Testis (tissue), 3 donors: ENCODE data around the gene EPB41L2. TPM values are rescaled to one million over a fixed set of nuclear protein-coding genes. Genes with fewer than 3 reads are reported as not detected.

Source experiments
- DNase-seq: peaks from one replicate; pipeline ENCODE4 v3.0.0-alpha.2; 2019
- H3K27ac ChIP-seq, 2 donors: fragments of 200-600 bp; sonication (generic); one replicate each; pipeline ENCODE4 v1.5.1; 2019
- H3K27me3 ChIP-seq: fragments of 200-600 bp; sonication (generic); one replicate; pipeline ENCODE4 v1.5.1; 2019
- H3K36me3 ChIP-seq: fragments of 200-600 bp; sonication (generic); one replicate; pipeline ENCODE4 v1.5.1; 2017; ENCODE audit warnings: low read depth; ENCODE audit errors: missing control alignments
- H3K4me1 ChIP-seq: fragments of 200-600 bp; sonication (generic); one replicate; pipeline ENCODE4 v1.5.1; 2019
- H3K4me3 ChIP-seq, 2 donors: fragments of 200-600 bp; sonication (generic); one replicate each; pipeline ENCODE4 v1.5.1; 2017 to 2019
- H3K9me3 ChIP-seq: fragments of 200-600 bp; sonication (generic); one replicate; pipeline ENCODE4 v1.5.1; 2017
- POLR2A ChIP-seq: fragments of 450-650 bp; IDR thresholded peaks from one replicate; pipeline ENCODE4 v1.6.1; 2017; ENCODE audit warnings: antibody characterized with exemption, mild to moderate bottlenecking, moderate library complexity
- WGBS, 2 donors: methylation state at CpG; one replicate each; pipeline ENCODE4 v1.1.5; 2018; 5-methylcytosine and 5-hydroxymethylcytosine counted together
- intact Hi-C: fragments of 100-400 bp; cut with DNase I; formaldehyde crosslinking; loops from one replicate; pipeline ENCODE4 v1.15.1; 2023; ENCODE audit warnings: low total_unique reads
- polyA plus RNA-seq: library from polyadenylated mRNA; stranded (reverse); fragments of 350-450 nt; fragmentation: Illumina TruSeq; extraction: RNeasy Lipid Tissue Mini Kit (QIAGEN cat#74804); gene quantifications from one replicate; pipeline ENCODE4 v1.2.3, GENCODE V29; 2014; ENCODE audit warnings: low read depth, low replicate concordance; ENCODE audit not compliant: insufficient read depth
- total RNA-seq, 2 donors: library from RNA; depleted of rRNA; stranded (reverse); fragments of >200 nt; gene quantifications; one replicate each; pipeline ENCODE4 v1.2.3, GENCODE V29; 2016
- TF ChIP-seq, protein P1 (sequence below), 3 experiments: fragments of 450-650 bp in 2 of 3; fragments of 200-600 bp in 1 of 3; sonication (generic) in 1 of 3; IDR thresholded peaks; one replicate each; pipeline ENCODE4 v1.5.1; 2016 to 2019; ENCODE audit warnings: antibody characterized with exemption in 3 of 3, mild to moderate bottlenecking in 2 of 3, moderate library complexity in 1 of 3

EPB41L2 gene
- total and polyA plus RNA-seq, 3 donors from 2014 or later, result 131 to 206 (median 139) TPM

DNA sequence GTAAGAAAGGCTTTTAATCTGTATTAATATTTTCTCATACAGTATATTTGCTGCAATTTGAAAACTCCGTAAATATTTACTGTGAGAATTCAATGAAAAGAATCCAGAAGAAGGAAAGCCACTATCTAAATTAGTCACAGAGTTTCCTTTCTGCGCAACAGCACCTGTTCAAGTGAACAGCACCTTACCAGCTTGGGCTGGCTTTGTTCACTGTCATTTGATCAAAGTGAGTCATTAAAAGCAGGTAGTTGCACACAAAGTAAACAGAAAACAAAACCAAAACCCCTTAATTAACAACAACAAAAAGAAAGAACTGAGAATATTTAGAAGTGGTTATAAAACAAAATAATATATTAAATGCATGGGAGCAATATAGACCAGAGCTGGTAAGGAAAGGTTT, 223.0 kb downstream of the EPB41L2 start:
- Histone ChIP-seq H3K9me3 (no peaks in the 10 kb centered on the region), H3K4me3 (no peak overlapping the region), H3K36me3 (no peaks in the 10 kb centered on the region), H3K27me3 (no peaks in the 10 kb centered on the region), H3K4me1 (no peaks in the 10 kb centered on the region), H3K27ac (no peak overlapping the region)
- no peak for DNase-seq
- 88 to 95% methylated on average over 2 of the region's 2 CpGs for WGBS, 2 donors
- intact Hi-C loops, result no loop called here
- no peak for TF ChIP-seq POLR2A
- TF ChIP-seq, protein P1, sequence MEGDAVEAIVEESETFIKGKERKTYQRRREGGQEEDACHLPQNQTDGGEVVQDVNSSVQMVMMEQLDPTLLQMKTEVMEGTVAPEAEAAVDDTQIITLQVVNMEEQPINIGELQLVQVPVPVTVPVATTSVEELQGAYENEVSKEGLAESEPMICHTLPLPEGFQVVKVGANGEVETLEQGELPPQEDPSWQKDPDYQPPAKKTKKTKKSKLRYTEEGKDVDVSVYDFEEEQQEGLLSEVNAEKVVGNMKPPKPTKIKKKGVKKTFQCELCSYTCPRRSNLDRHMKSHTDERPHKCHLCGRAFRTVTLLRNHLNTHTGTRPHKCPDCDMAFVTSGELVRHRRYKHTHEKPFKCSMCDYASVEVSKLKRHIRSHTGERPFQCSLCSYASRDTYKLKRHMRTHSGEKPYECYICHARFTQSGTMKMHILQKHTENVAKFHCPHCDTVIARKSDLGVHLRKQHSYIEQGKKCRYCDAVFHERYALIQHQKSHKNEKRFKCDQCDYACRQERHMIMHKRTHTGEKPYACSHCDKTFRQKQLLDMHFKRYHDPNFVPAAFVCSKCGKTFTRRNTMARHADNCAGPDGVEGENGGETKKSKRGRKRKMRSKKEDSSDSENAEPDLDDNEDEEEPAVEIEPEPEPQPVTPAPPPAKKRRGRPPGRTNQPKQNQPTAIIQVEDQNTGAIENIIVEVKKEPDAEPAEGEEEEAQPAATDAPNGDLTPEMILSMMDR (IDR thresholded peaks at IDR 0.05), result no peak

DNA sequence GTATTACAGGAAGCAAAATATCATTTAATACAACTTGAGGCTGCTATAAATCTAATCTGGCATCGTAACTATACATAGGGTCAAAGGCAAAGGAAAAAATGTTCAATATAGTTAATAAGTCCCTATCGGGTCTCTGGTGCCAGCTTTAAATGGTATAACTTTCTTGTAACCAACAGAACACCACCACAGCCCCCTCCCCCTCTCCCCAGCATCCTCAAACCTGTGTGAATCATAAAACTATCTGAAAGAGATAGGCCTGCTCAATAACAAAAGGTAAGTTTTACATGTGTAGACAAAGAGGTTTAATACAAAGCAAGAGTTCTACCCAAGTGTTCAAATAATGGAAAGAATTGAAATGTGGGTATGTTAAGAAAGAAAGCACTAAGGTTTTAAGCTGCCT, 223.7 kb downstream of the EPB41L2 start:
- Histone ChIP-seq H3K4me3 (no peak overlapping the region), H3K27me3 (no peaks in the 10 kb centered on the region), H3K36me3 (no peaks in the 10 kb centered on the region), H3K9me3 (no peaks in the 10 kb centered on the region), H3K4me1 (no peaks in the 10 kb centered on the region), H3K27ac (peak overlapping the region in 1 of 2 donors; percentile 33)
- 78 to 88% methylated on average over 2 of the region's 2 CpGs for WGBS, 2 donors
- intact Hi-C loops, result no loop called here
- no peak for DNase-seq
- TF ChIP-seq POLR2A, result no peak
- TF ChIP-seq, protein P1 (IDR thresholded peaks at IDR 0.05), result no peak

DNA sequence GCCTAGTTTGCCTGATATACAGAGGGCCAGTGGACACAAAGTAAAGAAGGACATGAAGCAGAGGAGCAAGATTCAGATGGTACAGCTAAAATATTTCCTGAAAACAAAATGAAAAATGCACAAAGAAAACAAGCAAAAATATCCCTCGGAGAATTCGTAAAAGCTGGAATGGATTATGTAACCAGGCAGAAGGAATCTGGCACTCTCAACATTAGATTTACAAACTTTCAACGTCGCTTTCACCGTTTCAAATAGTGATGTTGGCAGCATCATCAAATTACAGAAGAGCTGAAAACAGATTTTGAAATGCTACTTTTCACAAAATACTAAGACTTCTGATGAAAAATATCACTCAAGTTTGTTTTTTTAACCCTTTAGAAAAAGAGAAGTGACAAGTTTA, 224.1 kb downstream of the EPB41L2 start:
- intact Hi-C loops, result no loop called here
- peak overlapping the region; percentile 3 to 33 for H3K27ac ChIP-seq
- WGBS, 2 donors, result 46 to 57% methylated on average over 5 of the region's 5 CpGs
- no peaks in the 10 kb centered on the region for H3K4me1 ChIP-seq
- H3K4me3 ChIP-seq, result no peak overlapping the region
- no peak for TF ChIP-seq POLR2A
- TF ChIP-seq, protein P1 (IDR thresholded peaks at IDR 0.05), result no peak
- H3K36me3 ChIP-seq, result no peaks in the 10 kb centered on the region
- H3K9me3 ChIP-seq, result no peaks in the 10 kb centered on the region
- no peak for DNase-seq
- no peaks in the 10 kb centered on the region for H3K27me3 ChIP-seq

DNA sequence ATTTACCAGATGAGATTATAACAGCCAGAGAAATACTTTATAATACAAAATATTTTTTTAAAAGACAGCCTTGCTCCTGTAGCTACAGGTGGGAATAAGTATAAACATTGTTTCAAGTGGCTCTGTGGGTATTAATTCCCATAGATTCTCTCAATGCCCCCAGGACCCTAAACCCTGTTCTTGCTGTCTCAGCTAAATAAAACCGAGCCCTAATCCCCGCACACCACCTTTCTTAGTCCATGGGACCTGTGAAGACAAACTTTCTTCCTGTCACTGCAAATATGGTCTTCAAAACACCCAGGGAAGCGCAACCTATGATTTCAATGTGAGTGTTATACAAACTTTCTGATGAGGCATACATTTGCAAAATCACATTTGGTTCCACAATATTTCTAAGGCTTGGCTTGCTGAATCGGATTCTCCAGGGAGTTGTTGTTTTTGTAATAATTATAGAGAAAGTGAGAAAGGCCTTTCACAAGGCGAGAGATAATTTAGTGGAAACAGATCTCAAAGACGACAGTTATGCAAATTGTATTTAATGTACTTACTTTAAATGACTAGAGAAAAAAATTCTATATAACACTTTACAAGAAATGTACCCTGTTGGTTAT, 224.7 kb downstream of the EPB41L2 start:
- Histone ChIP-seq H3K4me3 (no peak overlapping the region), H3K36me3 (no peaks in the 10 kb centered on the region), H3K27ac (peak overlapping the region; percentile 3 to 33), H3K27me3 (no peaks in the 10 kb centered on the region), H3K9me3 (no peaks in the 10 kb centered on the region), H3K4me1 (no peaks in the 10 kb centered on the region)
- intact Hi-C loops, result no loop called here
- 82 to 83% methylated on average over 6 of the region's 6 CpGs for WGBS, 2 donors
- no peak for DNase-seq
- no peak for TF ChIP-seq POLR2A
- TF ChIP-seq, protein P1 (IDR thresholded peaks at IDR 0.05), result no peak

DNA sequence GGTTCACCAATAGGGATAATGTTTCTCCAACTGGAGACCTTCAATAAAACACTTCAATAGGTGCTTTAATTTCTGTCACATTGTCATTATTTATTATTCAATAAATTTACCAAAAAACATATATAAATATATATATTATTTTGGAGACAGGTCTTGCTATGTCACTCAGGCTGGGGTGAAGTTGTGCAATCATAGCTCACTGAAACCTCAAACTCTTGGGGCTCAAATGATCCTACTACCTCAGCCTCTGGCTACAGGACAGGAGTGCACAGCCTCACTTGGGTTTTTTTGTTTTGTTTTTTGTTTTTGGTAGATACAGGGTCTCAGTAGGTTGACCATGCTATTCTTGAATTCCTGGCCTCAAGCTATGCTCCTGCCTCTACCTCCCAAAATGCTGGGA, 226.0 kb downstream of the EPB41L2 start:
- Histone ChIP-seq H3K36me3 (no peaks in the 10 kb centered on the region), H3K4me3 (no peak overlapping the region), H3K27me3 (no peaks in the 10 kb centered on the region), H3K4me1 (no peaks in the 10 kb centered on the region), H3K27ac (no peak overlapping the region), H3K9me3 (no peaks in the 10 kb centered on the region)
- no peak for DNase-seq
- intact Hi-C loops, result no loop called here
- TF ChIP-seq POLR2A, result no peak
- TF ChIP-seq, protein P1 (IDR thresholded peaks at IDR 0.05), result no peak
